RWPE1 (cell line): ENCODE data around the gene NEU2.

Experiments used
- CTCF ChIA-PET: fragments of 350-600 bp; sonication (Branson Sonifier 250); formaldehyde crosslinking; extraction: SDS; loops from one replicate; lab custom pipeline; 2021; lab: Yijun Ruan, JAX
- POLR2A ChIA-PET: fragments of 400-600 bp; formaldehyde crosslinking; extraction: SDS; loops from one replicate; lab custom pipeline; 2020; ENCODE audit warnings: antibody characterized with exemption; ENCODE audit not compliant: low non-redundant PET; lab: Yijun Ruan, JAX
- DNase-seq: peaks from one replicate; pipeline ENCODE4 v3.0.0; 2012; ENCODE audit warnings: low spot score
- H3K27ac ChIP-seq: fragments of 450-650 bp; 2 replicates; pipeline ENCODE4 v1.5.1; 2017
- TF ChIP-seq, protein P1 (sequence below): fragments of 450-650 bp; conservative IDR thresholded peaks from 2 replicates; pipeline ENCODE4 v1.5.1; 2017; ENCODE audit warnings: low read depth, mild to moderate bottlenecking

NEU2 gene

DNA sequence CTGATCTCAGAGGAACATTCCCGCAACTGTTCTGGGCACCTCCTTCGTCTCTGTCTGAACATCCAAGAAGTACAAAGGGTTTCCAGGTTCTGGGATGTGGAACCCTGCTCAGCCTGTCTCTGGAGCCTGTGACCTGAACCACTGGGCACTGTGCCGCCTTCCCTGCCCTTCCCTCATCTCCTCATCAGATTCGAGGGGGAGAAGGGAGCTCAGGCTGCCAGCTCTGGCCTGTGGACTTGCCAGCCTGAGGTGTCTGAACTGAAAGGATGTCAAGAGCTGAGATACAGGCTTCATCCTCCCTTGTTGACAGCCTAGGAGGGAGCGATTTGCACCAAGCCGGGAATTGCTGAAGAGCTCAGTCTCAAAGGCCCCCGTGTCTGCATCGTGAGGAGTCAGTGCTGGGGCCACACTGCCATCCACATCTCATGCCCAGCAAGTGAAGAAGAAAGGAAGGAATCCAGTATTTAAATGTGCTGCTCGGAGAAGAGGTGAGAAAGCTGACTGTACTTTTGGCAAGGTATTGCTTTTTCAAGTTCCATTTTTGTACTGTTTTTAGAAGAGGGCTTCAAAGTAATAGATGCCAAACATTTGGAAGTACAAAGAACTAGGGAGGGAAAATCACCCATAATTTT, 12.6 kb downstream of the NEU2 start:
- no peak for DNase-seq
- ChIA-PET POLR2A (no interaction called here), CTCF (interaction anchor here (0.7 to 1.0 kb wide), 2 partner anchors 9 to 23 kb away, joined by 3 read pairs; no protein-coding TSS in a partner anchor)
- TF ChIP-seq, protein P1, sequence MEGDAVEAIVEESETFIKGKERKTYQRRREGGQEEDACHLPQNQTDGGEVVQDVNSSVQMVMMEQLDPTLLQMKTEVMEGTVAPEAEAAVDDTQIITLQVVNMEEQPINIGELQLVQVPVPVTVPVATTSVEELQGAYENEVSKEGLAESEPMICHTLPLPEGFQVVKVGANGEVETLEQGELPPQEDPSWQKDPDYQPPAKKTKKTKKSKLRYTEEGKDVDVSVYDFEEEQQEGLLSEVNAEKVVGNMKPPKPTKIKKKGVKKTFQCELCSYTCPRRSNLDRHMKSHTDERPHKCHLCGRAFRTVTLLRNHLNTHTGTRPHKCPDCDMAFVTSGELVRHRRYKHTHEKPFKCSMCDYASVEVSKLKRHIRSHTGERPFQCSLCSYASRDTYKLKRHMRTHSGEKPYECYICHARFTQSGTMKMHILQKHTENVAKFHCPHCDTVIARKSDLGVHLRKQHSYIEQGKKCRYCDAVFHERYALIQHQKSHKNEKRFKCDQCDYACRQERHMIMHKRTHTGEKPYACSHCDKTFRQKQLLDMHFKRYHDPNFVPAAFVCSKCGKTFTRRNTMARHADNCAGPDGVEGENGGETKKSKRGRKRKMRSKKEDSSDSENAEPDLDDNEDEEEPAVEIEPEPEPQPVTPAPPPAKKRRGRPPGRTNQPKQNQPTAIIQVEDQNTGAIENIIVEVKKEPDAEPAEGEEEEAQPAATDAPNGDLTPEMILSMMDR = no peak
- no peak overlapping the region for H3K27ac ChIP-seq

DNA sequence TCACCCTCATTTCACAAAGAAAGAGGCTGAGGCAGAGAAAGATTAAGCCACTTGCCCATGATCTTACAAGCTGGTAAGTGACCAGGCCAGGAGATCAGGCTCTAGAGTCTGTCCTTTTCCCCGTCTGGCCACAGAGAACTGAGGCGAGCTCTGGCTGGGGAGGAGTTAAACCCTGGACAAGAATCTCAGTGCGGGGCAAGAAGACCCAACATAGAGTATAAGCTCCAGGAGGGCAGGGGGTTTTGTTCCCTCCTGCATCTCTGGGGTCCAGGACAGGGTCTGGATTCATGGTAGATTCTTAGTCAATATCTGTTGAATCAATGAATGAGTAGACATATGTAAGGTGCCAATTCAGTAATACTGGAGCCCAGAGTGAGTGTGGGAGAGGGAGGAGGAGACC, 14.7 kb downstream of the NEU2 start:
- TF ChIP-seq, protein P1 = no peak
- CTCF ChIA-PET = no interaction called here
- no peak for DNase-seq
- no peak overlapping the region for H3K27ac ChIP-seq
- POLR2A ChIA-PET = no interaction called here

DNA sequence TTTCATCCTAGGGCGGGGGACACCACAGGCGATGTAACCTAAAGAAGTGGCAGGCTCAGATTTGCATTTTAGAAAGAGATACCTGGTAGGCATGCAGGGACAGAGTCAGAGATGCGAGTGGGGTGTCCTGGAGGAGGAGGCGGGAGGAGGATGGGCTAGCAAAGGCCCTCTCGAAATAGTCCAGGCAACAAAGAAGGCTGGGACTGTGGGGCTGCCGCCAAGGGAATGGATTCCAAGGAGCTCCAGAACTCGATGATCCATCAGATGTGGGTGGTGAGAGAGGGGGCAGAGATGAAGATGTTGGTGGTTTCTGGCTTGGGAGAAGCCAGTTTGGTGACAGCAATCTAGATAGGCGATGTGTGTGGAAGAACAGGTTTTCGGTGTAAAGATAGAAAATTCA, 15.2 kb downstream of the NEU2 start:
- H3K27ac ChIP-seq = no peak overlapping the region
- POLR2A ChIA-PET = no interaction called here
- DNase-seq = no peak
- CTCF ChIA-PET = interaction anchor here (0.6 kb wide), 1 partner anchor 279 kb away, joined by 3 read pairs; no protein-coding TSS in a partner anchor
- TF ChIP-seq, protein P1 = no peak

DNA sequence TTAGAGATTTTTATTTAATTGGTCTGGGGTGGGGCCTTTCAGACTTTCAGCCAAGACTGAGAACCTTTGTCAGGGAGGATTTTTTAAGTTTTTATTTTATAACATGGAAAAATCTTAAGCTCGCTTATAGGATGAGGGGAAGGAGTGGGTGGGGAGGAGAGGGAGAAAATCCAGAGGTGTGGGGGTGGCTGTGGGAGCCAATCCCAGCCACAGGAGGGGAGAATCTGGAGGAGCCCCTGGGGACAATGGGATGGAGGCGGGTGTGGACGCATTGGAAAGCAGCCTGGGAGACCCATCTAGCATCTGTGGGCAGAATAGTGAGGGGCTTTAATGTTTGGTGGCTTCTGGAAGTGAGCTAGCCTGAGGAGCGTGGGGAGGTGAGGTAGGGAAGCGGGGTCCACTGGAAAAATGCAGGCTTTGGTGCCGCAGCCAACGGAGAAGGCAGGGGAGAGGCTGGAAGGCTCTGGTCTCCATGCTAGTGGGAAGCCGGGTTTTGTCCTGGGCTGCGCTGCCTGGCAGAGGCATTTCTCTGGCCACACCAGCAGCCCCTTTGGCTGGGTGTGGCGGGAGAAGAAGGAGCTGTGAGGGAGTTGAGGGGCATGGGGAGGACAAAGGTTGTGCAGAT, 16.2 kb downstream of the NEU2 start:
- TF ChIP-seq, protein P1 = no peak
- ChIA-PET CTCF (interaction anchor here (0.6 kb wide), 1 partner anchor 280 kb away, joined by 3 read pairs; no protein-coding TSS in a partner anchor), POLR2A (no interaction called here)
- peak overlapping the region; percentile 86 for H3K27ac ChIP-seq
- DNase-seq = no peak

DNA sequence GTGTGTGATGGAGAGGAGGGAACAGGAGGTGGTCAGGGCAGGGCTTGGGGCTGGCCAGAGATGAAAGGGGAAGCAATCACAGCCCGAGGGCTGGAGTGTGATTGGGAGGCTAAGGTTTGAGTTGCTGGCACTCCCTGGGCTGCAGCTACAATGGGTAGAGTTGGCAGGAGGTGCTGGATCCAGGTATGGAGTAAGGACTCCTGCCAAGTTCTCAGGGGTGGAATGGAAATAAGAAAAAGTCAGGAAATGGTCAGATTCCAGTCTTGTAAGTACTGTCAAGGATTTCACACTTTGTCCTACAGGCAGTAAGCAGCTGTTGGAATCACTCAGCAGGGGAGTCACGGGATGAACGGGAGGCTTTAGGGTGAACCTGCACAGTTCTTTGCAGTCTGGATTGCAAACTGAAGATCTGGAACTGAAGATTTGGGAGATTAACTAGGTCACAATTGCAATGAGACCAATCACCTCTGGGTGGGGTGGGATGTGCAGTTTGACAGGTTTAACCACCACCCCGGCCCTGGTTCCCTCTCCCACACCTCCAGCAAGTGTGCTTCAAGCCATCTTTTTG, 16.8 kb downstream of the NEU2 start:
- ChIA-PET CTCF (interaction anchor here (0.7 to 0.8 kb wide), 2 partner anchors 197 to 708 kb away, joined by 3 read pairs; no protein-coding TSS in a partner anchor), POLR2A (no interaction called here)
- TF ChIP-seq, protein P1 = no peak
- peak overlapping the region; percentile 86 for H3K27ac ChIP-seq
- DNase-seq = peak; percentile 36
